HL-60 (cell line): ENCODE data around the gene LANCL1.

Experiments
- GABPA ChIP-seq: IDR thresholded peaks from 2 replicates; pipeline ENCODE4 v1.6.1; 2012; ENCODE audit warnings: low read depth
- POLR2AphosphoS5 ChIP-seq: IDR thresholded peaks from 2 replicates; pipeline ENCODE4 v1.6.1; 2012; ENCODE audit warnings: low read depth
- SPI1 ChIP-seq: IDR thresholded peaks from 2 replicates; pipeline ENCODE4 v1.6.1; 2012; ENCODE audit warnings: low read depth, mild to moderate bottlenecking, borderline replicate concordance
- TF ChIP-seq, protein P1 (sequence below): IDR thresholded peaks from one replicate; pipeline ENCODE4 v1.5.1; 2011; ENCODE audit warnings: low read length, control low read depth, inconsistent platforms; ENCODE audit not compliant: insufficient read depth

DNA sequence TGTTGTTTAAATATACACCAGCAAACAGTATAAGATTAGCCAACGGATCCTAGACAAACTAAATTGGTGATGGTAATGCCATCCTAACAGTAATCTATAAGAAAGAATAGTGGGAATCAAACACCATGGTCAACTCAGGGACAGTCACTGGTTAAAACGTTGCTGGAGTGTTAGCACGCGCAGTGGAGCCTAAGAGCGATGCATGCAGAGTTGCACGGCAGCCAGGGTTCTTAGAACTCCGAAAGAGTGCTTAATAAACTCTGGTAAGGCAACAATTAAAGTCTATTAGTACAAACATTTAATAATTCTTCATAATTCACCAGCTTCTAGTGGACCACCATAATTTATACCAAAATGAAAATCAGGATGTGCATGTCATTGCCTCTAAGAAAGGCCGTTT lies 22.2 kb downstream of the LANCL1 start:
- TF ChIP-seq GABPA = no peak
- TF ChIP-seq, protein P1, sequence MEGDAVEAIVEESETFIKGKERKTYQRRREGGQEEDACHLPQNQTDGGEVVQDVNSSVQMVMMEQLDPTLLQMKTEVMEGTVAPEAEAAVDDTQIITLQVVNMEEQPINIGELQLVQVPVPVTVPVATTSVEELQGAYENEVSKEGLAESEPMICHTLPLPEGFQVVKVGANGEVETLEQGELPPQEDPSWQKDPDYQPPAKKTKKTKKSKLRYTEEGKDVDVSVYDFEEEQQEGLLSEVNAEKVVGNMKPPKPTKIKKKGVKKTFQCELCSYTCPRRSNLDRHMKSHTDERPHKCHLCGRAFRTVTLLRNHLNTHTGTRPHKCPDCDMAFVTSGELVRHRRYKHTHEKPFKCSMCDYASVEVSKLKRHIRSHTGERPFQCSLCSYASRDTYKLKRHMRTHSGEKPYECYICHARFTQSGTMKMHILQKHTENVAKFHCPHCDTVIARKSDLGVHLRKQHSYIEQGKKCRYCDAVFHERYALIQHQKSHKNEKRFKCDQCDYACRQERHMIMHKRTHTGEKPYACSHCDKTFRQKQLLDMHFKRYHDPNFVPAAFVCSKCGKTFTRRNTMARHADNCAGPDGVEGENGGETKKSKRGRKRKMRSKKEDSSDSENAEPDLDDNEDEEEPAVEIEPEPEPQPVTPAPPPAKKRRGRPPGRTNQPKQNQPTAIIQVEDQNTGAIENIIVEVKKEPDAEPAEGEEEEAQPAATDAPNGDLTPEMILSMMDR = no peak
- no peak for TF ChIP-seq SPI1
- TF ChIP-seq POLR2AphosphoS5 = no peak
